Measurements from ENCODE around the gene IFT122. TPM values are rescaled to one million over a fixed set of nuclear protein-coding genes. Genes with fewer than 3 reads are reported as not detected.

The IFT122 gene
- total RNA-seq, 2 donors from 2014 or later = 18.8 to 21.6 TPM

- ATAC-seq (no peak), DNase-seq (no peak)
- intact Hi-C loops (cut with DNase I, micrococcal nuclease) = no loop called here
Measured at GRCh38 chr3:129432671-129433070, 7.4 kb upstream of the IFT122 start.

- DNase-seq = no peak
Measured at GRCh38 chr3:129433565-129433964, 6.5 kb upstream of the IFT122 start.

GRCh38 chr3:129434140-129434539, 5.9 kb upstream of the IFT122 start:
- no peak for DNase-seq
- ATAC-seq = no peak
- intact Hi-C loops (cut with DNase I, micrococcal nuclease) = no loop called here

More at GRCh38 chr3:129433565-129433964, 6.5 kb upstream of the IFT122 start:
- intact Hi-C loops (cut with DNase I, micrococcal nuclease) = no loop called here
- peak; percentile 57 for ATAC-seq

- intact Hi-C loops (cut with DNase I, micrococcal nuclease) = no loop called here
- ATAC-seq (no peak), DNase-seq (no peak)
Measured at GRCh38 chr3:129435367-129435766, 4.7 kb upstream of the IFT122 start.

- ATAC-seq = peak; percentile 13
- intact Hi-C loops (cut with DNase I, micrococcal nuclease) = no loop called here
- peak; percentile 61 to 72 for DNase-seq
Measured at GRCh38 chr3:129439226-129439816, 703 bp upstream of the IFT122 start.

GRCh38 chr3:129440618-129441190, 680 bp downstream of the IFT122 start:
- intact Hi-C loops (cut with DNase I, micrococcal nuclease) = no loop called here
- no peak for ATAC-seq
- no peak for DNase-seq

GRCh38 chr3:129441215-129441614, 1.2 kb downstream of the IFT122 start:
- intact Hi-C loops (cut with DNase I, micrococcal nuclease) = no loop called here
- no peak for ATAC-seq
- no peak for DNase-seq

GRCh38 chr3:129441782-129442181, 1.8 kb downstream of the IFT122 start:
- ATAC-seq (no peak), DNase-seq (no peak)
- intact Hi-C loops (cut with DNase I, micrococcal nuclease) = no loop called here

GRCh38 chr3:129442486-129442885, 2.5 kb downstream of the IFT122 start:
- intact Hi-C loops (cut with DNase I, micrococcal nuclease) = no loop called here
- DNase-seq (no peak), ATAC-seq (no peak)

GRCh38 chr3:129442947-129443346, 2.9 kb downstream of the IFT122 start:
- no peak for DNase-seq
- intact Hi-C loops (cut with DNase I, micrococcal nuclease) = no loop called here

GRCh38 chr3:129445471-129445870, 5.4 kb downstream of the IFT122 start:
- no peak for DNase-seq
- intact Hi-C loops (cut with DNase I, micrococcal nuclease) = no loop called here
- ATAC-seq = no peak

More at GRCh38 chr3:129442947-129443346, 2.9 kb downstream of the IFT122 start:
- ATAC-seq = no peak

- ATAC-seq = no peak
- DNase-seq = no peak
- intact Hi-C loops (cut with DNase I, micrococcal nuclease) = no loop called here
Measured at GRCh38 chr3:129446926-129447325, 6.9 kb downstream of the IFT122 start.

- intact Hi-C loops (cut with DNase I, micrococcal nuclease) = no loop called here
- DNase-seq (no peak), ATAC-seq (no peak)
Measured at GRCh38 chr3:129448186-129448895, 8.3 kb downstream of the IFT122 start.

- no peak for DNase-seq
- ATAC-seq = no peak
- intact Hi-C loops (cut with DNase I, micrococcal nuclease) = no loop called here
Measured at GRCh38 chr3:129449279-129450115, 9.5 kb downstream of the IFT122 start.

GRCh38 chr3:129453732-129454131, 13.7 kb downstream of the IFT122 start:
- intact Hi-C loops (cut with DNase I, micrococcal nuclease) = no loop called here
- ATAC-seq = no peak
- DNase-seq = no peak

- no peak for DNase-seq
- ATAC-seq = no peak
- intact Hi-C loops (cut with DNase I, micrococcal nuclease) = no loop called here
Measured at GRCh38 chr3:129460155-129460554, 20.1 kb downstream of the IFT122 start.

GRCh38 chr3:129460572-129460971, 20.5 kb downstream of the IFT122 start:
- ATAC-seq (no peak), DNase-seq (no peak)
- intact Hi-C loops (cut with DNase I, micrococcal nuclease) = no loop called here

GRCh38 chr3:129461022-129461421, 21.0 kb downstream of the IFT122 start:
- intact Hi-C loops (cut with DNase I, micrococcal nuclease) = no loop called here
- no peak for ATAC-seq
- DNase-seq = no peak

- intact Hi-C loops (cut with DNase I, micrococcal nuclease) = no loop called here
- DNase-seq (no peak), ATAC-seq (no peak)
Measured at GRCh38 chr3:129461461-129462146, 21.6 kb downstream of the IFT122 start.
